Stomach (tissue), 4 donors: Measurements from ENCODE around the gene CTDSPL.

ENCODE experiments used
- EP300 ChIP-seq: sonication (generic); formaldehyde crosslinking; IDR thresholded peaks from one replicate; pipeline ENCODE4 v1.6.1; 2017; ENCODE audit warnings: antibody characterized with exemption
- POLR2A ChIP-seq, 4 donors: fragments of 450-650 bp; IDR thresholded peaks; one replicate each; pipeline ENCODE4 v1.6.1; 2016; ENCODE audit warnings: antibody characterized with exemption in 4 of 4, control low read depth in 2 of 4, mild to moderate bottlenecking in 1 of 4, moderate library complexity in 1 of 4
- TF ChIP-seq, protein P1 (sequence below), 7 experiments: fragments of 450-650 bp in 4 of 7; fragments of 200-600 bp in 3 of 7; sonication (generic) in 3 of 7; IDR thresholded peaks; one replicate each; pipeline ENCODE4 v1.5.1; 2016 to 2019; ENCODE audit warnings: antibody characterized with exemption in 7 of 7, control low read depth in 2 of 7, mild to moderate bottlenecking in 1 of 7

DNA sequence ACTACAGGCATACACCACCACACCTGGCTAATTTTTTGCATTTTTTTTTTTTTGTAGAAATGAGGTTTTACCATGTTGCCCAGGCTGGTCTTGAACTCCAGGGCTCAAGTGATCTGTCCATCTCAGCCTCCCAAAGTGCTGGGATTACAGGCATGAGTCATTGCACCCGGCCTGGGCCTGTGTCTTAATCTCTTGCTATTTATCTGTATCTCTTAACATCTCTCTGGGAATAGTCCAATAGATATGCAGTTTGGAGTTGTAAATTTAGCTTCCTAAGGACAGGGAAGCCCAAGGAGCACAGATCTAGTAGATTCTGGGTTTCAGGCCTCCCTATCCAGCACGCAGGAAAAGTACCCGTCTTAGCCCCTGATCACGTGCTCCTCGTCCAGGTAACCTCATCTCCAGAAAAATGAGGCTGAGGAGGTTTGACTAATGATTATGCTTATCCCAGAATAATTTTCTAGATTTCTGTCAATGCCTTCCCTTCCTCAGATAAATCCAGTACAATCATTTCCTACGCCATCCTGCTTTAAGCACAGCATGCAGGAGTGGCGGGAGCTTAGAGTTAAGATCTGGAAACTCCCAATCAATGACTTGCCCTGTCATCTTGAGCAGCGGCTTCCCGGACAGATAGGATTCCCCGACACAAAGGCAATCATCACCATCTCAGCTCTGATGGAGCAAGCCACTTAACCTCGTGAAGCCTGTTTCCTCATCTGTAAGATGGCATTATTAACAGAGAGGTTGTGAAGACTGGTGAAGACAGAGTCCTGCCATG, 12.3 kb upstream of the CTDSPL start:
- TF ChIP-seq, protein P1, sequence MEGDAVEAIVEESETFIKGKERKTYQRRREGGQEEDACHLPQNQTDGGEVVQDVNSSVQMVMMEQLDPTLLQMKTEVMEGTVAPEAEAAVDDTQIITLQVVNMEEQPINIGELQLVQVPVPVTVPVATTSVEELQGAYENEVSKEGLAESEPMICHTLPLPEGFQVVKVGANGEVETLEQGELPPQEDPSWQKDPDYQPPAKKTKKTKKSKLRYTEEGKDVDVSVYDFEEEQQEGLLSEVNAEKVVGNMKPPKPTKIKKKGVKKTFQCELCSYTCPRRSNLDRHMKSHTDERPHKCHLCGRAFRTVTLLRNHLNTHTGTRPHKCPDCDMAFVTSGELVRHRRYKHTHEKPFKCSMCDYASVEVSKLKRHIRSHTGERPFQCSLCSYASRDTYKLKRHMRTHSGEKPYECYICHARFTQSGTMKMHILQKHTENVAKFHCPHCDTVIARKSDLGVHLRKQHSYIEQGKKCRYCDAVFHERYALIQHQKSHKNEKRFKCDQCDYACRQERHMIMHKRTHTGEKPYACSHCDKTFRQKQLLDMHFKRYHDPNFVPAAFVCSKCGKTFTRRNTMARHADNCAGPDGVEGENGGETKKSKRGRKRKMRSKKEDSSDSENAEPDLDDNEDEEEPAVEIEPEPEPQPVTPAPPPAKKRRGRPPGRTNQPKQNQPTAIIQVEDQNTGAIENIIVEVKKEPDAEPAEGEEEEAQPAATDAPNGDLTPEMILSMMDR (IDR thresholded peaks at IDR 0.05) = no peak
- TF ChIP-seq EP300 (no peak), POLR2A (IDR thresholded peaks at IDR 0.05) (no peak)
